ENCODE measurements around the gene LETM1.
"Not testable (repeated sequence)": the region's sequence is repeated elsewhere in the genome, so short reads cannot be mapped to it uniquely, and the experiment has no call there.

LETM1 gene

GRCh38 chr4:1839282-1839681 is 16.7 kb downstream of the LETM1 start:
- TF ChIP-seq CTCF (IDR thresholded peaks at IDR 0.05; ENCODE audit: control insufficient read depth, insufficient read depth, low read depth, low read length, missing control alignments) = no peak
- DNase-seq (ENCODE audit: low read depth) = no peak
- H3K4me3 ChIP-seq (ENCODE audit: control insufficient read depth, low read depth, low read length) = no peak overlapping the region

- H3K4me3 ChIP-seq (ENCODE audit: control insufficient read depth, low read depth, low read length) = no peak overlapping the region
- DNase-seq (ENCODE audit: low read depth) = no peak
- TF ChIP-seq CTCF (IDR thresholded peaks at IDR 0.05; ENCODE audit: control insufficient read depth, insufficient read depth, low read depth, low read length, missing control alignments) = no peak
These were observed 18.9 kb downstream of the LETM1 start for GRCh38 chr4:1837069-1837468.

GRCh38 chr4:1836650-1837049 is 19.3 kb downstream of the LETM1 start:
- H3K4me3 ChIP-seq (ENCODE audit: control insufficient read depth, low read depth, low read length) = no peak overlapping the region
- no peak for TF ChIP-seq CTCF (IDR thresholded peaks at IDR 0.05; ENCODE audit: control insufficient read depth, insufficient read depth, low read depth, low read length, missing control alignments)
- no peak for DNase-seq (ENCODE audit: low read depth)

GRCh38 chr4:1835836-1836235 is 20.1 kb downstream of the LETM1 start:
- H3K4me3 ChIP-seq (ENCODE audit: control insufficient read depth, low read depth, low read length); DNase-seq (ENCODE audit: low read depth): not testable (repeated sequence)

- DNase-seq (ENCODE audit: low read depth) = no peak
- TF ChIP-seq CTCF (IDR thresholded peaks at IDR 0.05; ENCODE audit: control insufficient read depth, insufficient read depth, low read depth, low read length, missing control alignments) = no peak
- H3K4me3 ChIP-seq (ENCODE audit: control insufficient read depth, low read depth, low read length) = no peak overlapping the region
These were observed 21.7 kb downstream of the LETM1 start for GRCh38 chr4:1834047-1834775.

- no peak for TF ChIP-seq CTCF (IDR thresholded peaks at IDR 0.05; ENCODE audit: control insufficient read depth, insufficient read depth, low read depth, low read length, missing control alignments)
- no peak for DNase-seq (ENCODE audit: low read depth)
- H3K4me3 ChIP-seq (ENCODE audit: control insufficient read depth, low read depth, low read length) = no peak overlapping the region
These were observed 22.5 kb downstream of the LETM1 start for GRCh38 chr4:1833307-1834046.

GRCh38 chr4:1832690-1833089 is 23.3 kb downstream of the LETM1 start:
- H3K4me3 ChIP-seq (ENCODE audit: control insufficient read depth, low read depth, low read length) = no peak overlapping the region
- no peak for TF ChIP-seq CTCF (IDR thresholded peaks at IDR 0.05; ENCODE audit: control insufficient read depth, insufficient read depth, low read depth, low read length, missing control alignments)
- no peak for DNase-seq (ENCODE audit: low read depth)

Measured in AG09309 (cell line).